AG20443 (cell line): ENCODE results near the gene FGGY.
A peak's percentile ranks its signal among the peaks of the same experiment; 100 is the strongest.

ENCODE experiments used
- DNase-seq: peaks from one replicate; pipeline ENCODE4 v3.0.0; 2012; ENCODE audit warnings: low spot score, mixed read lengths

FGGY gene

GRCh38 chr1:59414406-59415133, 117.7 kb downstream of the FGGY start:
- peak; percentile 70 for DNase-seq

GRCh38 chr1:59415286-59415850, 118.5 kb downstream of the FGGY start:
- DNase-seq = no peak

GRCh38 chr1:59415881-59416280, 119.0 kb downstream of the FGGY start:
- DNase-seq = no peak

GRCh38 chr1:59417406-59417805, 120.5 kb downstream of the FGGY start:
- no peak for DNase-seq

GRCh38 chr1:59418363-59419144, 121.7 kb downstream of the FGGY start:
- no peak for DNase-seq

GRCh38 chr1:59419361-59420140, 122.7 kb downstream of the FGGY start:
- DNase-seq = no peak

GRCh38 chr1:59421232-59421920, 124.5 kb downstream of the FGGY start:
- no peak for DNase-seq

GRCh38 chr1:59422921-59423575, 126.2 kb downstream of the FGGY start:
- peak; percentile 20 for DNase-seq

- peak; percentile 40 for DNase-seq
These were observed 130.3 kb downstream of the FGGY start for GRCh38 chr1:59427155-59427554.

- DNase-seq = no peak
These were observed 130.9 kb downstream of the FGGY start for GRCh38 chr1:59427784-59428183.

- no peak for DNase-seq
These were observed 131.9 kb downstream of the FGGY start for GRCh38 chr1:59428828-59429227.

GRCh38 chr1:59429656-59430055, 132.8 kb downstream of the FGGY start:
- DNase-seq = no peak

GRCh38 chr1:59431566-59432294, 134.8 kb downstream of the FGGY start:
- DNase-seq = peak; percentile 48

- DNase-seq = no peak
These were observed 135.9 kb downstream of the FGGY start for GRCh38 chr1:59432531-59433439.

- peak; percentile 77 for DNase-seq
These were observed 136.5 kb downstream of the FGGY start for GRCh38 chr1:59433440-59433813.

- peak; percentile 67 for DNase-seq
These were observed 137.4 kb downstream of the FGGY start for GRCh38 chr1:59434336-59434735.

- no peak for DNase-seq
These were observed 139.7 kb downstream of the FGGY start for GRCh38 chr1:59436637-59437036.

- DNase-seq = no peak
These were observed 141.2 kb downstream of the FGGY start for GRCh38 chr1:59438058-59438560.

- no peak for DNase-seq
These were observed 145.6 kb downstream of the FGGY start for GRCh38 chr1:59442492-59442891.
